RWPE2 (cell line): ENCODE measurements around the gene PIP5K1B.

ENCODE experiments used
- ATAC-seq: fragments of 200-7000 bp; cut with Tn5 transposase; 3 replicates; pipeline ENCODE4 v1.9.1; 2021; ENCODE audit warnings: low read depth
- DNase-seq: peaks from one replicate; pipeline ENCODE4 v3.0.0-alpha.2; 2020; ENCODE audit warnings: low spot score
- H3K27ac ChIP-seq: fragments of 450-650 bp; 2 replicates; pipeline ENCODE4 v1.5.1; 2017; ENCODE audit warnings: mild to moderate bottlenecking; ENCODE audit not compliant: poor library complexity, severe bottlenecking
- H3K27me3 ChIP-seq: fragments of 250-450 bp; sonication (Bioruptor Pico); 2 replicates; pipeline ENCODE4 v1.5.1; 2021; ENCODE audit warnings: mild to moderate bottlenecking, moderate library complexity; ENCODE audit not compliant: insufficient read depth, poor library complexity, severe bottlenecking
- H3K36me3 ChIP-seq: fragments of 250-450 bp; sonication (Bioruptor Pico); 2 replicates; pipeline ENCODE4 v1.5.1; 2020; ENCODE audit warnings: low read depth, mild to moderate bottlenecking, moderate library complexity
- H3K4me1 ChIP-seq: fragments of 250-450 bp; sonication (Bioruptor Pico); 2 replicates; pipeline ENCODE4 v1.5.1; 2021; ENCODE audit warnings: mild to moderate bottlenecking, moderate library complexity; ENCODE audit not compliant: insufficient read depth, poor library complexity, severe bottlenecking
- H3K4me3 ChIP-seq: fragments of 250-450 bp; sonication (Bioruptor Pico); 2 replicates; pipeline ENCODE4 v1.5.1; 2021; ENCODE audit warnings: mild to moderate bottlenecking, moderate library complexity; ENCODE audit not compliant: severe bottlenecking
- H3K9me3 ChIP-seq: fragments of 250-450 bp; sonication (Bioruptor Pico); 2 replicates; pipeline ENCODE4 v1.5.1; 2021; ENCODE audit warnings: mild to moderate bottlenecking, moderate library complexity; ENCODE audit not compliant: severe bottlenecking
- CTCF ChIP-seq: fragments of 450-650 bp; IDR thresholded peaks from one replicate; pipeline ENCODE4 v1.5.1; 2017; ENCODE audit warnings: mild to moderate bottlenecking, moderate library complexity; ENCODE audit not compliant: poor library complexity, severe bottlenecking

PIP5K1B gene

GRCh38 chr9:68877219-68877618, 172.2 kb downstream of the PIP5K1B start:
- Histone ChIP-seq H3K36me3 (no peaks in the 10 kb centered on the region), H3K9me3 (no peaks in the 10 kb centered on the region), H3K27ac (no peak overlapping the region), H3K4me3 (no peak overlapping the region), H3K4me1 (no peaks in the 10 kb centered on the region), H3K27me3 (peaks cover 3% of the 10 kb centered on the region)
- TF ChIP-seq CTCF: no peak
- DNase-seq (no peak), ATAC-seq (no peak)

GRCh38 chr9:68878450-68878849, 173.4 kb downstream of the PIP5K1B start:
- H3K4me3 ChIP-seq: no peak overlapping the region
- H3K27me3 ChIP-seq: peaks cover 3% of the 10 kb centered on the region
- no peak for TF ChIP-seq CTCF
- no peaks in the 10 kb centered on the region for H3K9me3 ChIP-seq
- DNase-seq (no peak), ATAC-seq (no peak)
- no peak overlapping the region for H3K27ac ChIP-seq
- H3K4me1 ChIP-seq: no peaks in the 10 kb centered on the region
- H3K36me3 ChIP-seq: no peaks in the 10 kb centered on the region

GRCh38 chr9:68883224-68883623, 178.2 kb downstream of the PIP5K1B start:
- no peaks in the 10 kb centered on the region for H3K36me3 ChIP-seq
- DNase-seq (no peak), ATAC-seq (no peak)
- no peaks in the 10 kb centered on the region for H3K4me1 ChIP-seq
- no peak overlapping the region for H3K27ac ChIP-seq
- no peak for TF ChIP-seq CTCF
- H3K4me3 ChIP-seq: no peak overlapping the region
- no peaks in the 10 kb centered on the region for H3K27me3 ChIP-seq
- no peaks in the 10 kb centered on the region for H3K9me3 ChIP-seq

- H3K27ac ChIP-seq: no peak overlapping the region
- H3K27me3 ChIP-seq: no peaks in the 10 kb centered on the region
- ATAC-seq (no peak), DNase-seq (no peak)
- H3K36me3 ChIP-seq: no peaks in the 10 kb centered on the region
- TF ChIP-seq CTCF: no peak
- no peaks in the 10 kb centered on the region for H3K9me3 ChIP-seq
- H3K4me3 ChIP-seq: no peak overlapping the region
- H3K4me1 ChIP-seq: no peaks in the 10 kb centered on the region
Observed at GRCh38 chr9:68887232-68887631, 182.2 kb downstream of the PIP5K1B start.

- no peak for TF ChIP-seq CTCF
- Histone ChIP-seq H3K27ac (no peak overlapping the region), H3K27me3 (no peaks in the 10 kb centered on the region), H3K4me1 (no peaks in the 10 kb centered on the region), H3K4me3 (no peak overlapping the region), H3K36me3 (no peaks in the 10 kb centered on the region), H3K9me3 (no peaks in the 10 kb centered on the region)
- DNase-seq: no peak
- ATAC-seq: no peak
Observed at GRCh38 chr9:68894502-68894901, 189.5 kb downstream of the PIP5K1B start.
